GM18951 (cell line): ENCODE measurements around the gene MPRIP.

Source experiments
- POLR2A ChIP-seq: IDR thresholded peaks from 4 replicates; pipeline ENCODE4 v1.6.1; 2011; ENCODE audit warnings: mild to moderate bottlenecking; ENCODE audit not compliant: insufficient read length, insufficient read depth; ENCODE audit errors: extremely low read depth
- in situ Hi-C: fragments of 300-500 bp; cut with MboI; formaldehyde crosslinking; loops from one replicate; pipeline ENCODE4 v1.12.0; 2022; ENCODE audit warnings: low sequenced_read_pairs, mixed read lengths, inconsistent platforms; ENCODE audit not compliant: unreplicated experiment

Gene MPRIP

DNA sequence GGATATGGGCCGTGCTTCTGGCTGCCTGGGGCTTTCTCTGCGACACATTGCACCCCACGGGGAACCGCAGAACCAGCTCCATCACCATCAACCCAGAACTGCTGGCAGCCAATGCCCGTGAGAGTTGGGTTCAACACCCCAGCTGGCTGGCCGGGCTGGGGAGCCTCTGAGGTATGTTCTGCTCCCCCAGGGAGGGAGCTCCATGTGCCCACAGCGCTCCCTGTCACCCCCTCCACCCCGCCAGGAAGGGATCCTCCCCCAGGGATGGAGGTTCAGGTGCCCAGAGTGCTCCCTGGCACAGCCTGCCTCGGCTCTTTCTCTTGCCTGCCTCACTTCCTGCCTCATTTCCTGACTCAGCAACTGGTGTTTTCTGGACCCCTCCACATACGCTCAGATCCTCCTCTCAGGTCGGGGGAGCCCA is 24.2 kb upstream of the MPRIP start:
- TF ChIP-seq POLR2A = no peak
- in situ Hi-C loops = no loop called here

DNA sequence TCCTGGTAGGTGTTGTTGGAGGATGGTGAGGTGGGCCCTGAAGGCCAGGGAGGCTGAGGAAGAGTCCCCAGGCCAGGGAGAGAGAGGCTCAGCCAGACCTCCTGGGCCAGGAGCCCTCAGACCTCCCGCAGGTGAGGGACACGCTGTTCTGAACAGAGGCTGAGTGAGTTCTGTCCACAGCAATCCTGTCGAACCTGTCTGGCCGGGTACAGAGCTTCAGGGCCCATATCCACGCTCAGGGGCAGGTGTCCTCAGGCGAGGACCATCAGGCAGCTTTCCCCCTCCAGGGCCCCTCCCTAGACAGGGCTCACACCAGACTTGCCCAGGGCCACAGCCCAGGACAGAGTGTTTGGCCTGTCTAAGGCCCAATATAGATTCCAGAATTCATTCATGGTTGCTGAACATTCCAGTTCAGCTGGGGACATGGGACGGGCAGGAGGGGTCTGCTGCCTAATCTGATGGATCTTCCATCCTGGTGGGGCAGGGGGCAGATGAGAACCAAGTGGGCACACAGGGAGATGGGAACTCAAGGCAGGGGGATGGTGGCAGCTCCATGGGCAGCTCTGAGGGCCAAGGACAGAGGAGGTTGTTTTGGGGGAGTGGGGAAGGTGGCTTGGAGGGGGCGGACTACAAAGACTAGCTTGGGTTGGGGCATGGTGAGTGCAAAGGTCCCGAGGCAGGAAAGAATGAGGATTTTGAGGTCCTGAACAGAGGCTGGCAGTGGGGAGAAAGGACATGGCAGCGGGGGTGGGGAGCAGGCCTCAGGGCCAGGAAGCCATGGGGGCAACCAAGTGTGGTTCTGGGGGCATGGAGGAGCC is 23.4 kb upstream of the MPRIP start:
- no peak for TF ChIP-seq POLR2A
- in situ Hi-C loops = no loop called here

DNA sequence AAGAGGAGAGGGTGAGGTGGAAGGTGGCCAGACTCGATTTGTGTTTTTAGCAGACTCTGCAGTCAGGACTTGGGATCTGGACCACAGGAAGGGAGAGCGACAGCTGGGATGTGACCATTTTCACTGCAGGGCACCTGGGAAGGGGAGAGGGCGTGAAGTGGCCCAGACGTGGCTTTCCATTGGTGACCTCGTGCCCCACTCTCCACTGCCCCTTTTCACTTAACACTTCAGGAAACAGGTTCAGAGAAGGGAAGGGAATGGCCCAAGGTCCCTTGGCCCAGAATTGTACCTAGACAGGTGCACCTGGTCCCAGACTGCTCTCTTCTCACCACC is 22.9 kb upstream of the MPRIP start:
- TF ChIP-seq POLR2A = no peak
- in situ Hi-C loops = no loop called here

DNA sequence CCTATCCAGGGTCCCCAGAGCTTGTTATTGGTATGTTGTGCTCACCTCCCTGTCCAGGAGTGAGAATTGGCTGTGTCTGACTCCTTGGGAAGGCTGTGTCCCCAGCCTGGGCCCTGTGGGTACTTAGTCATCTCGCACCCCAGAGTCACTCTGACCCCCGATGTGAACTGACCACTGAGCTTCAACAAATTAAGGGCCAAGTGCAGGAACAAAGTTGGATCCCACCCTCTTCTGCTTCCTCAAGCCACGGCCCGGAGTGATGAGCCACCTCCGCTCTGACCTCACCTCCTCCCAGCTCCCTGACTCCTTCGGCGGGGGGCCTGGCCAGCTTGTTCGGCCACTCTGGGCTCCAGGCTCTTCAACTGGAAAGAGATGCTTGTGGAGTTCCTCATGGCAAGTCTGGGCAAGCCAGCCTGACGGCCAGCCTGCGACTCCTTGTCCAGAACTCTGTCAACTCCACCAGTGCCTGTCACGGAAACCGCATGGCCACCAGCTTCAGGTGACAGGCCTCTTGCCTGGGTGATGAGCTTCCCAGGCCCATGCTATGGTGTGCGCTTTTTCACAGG is 22.3 kb upstream of the MPRIP start:
- TF ChIP-seq POLR2A = no peak
- in situ Hi-C loops = no loop called here

DNA sequence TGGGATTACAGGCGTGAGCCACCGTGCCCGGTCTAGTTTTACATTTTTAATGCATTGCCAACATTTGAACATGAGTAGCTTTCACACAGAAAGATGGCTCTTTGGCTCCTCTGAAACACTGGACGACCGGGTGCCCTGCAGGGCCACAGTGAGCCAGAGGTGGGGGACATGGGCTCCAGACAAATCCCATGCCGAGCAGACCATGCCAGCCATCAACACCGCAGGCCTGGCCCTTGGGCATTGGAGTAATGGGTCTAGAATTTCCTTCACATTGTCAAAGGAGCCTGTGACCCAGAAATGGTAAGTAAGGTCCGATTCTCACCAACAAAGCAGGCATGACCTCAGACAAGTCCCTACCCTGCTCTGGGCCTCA is 21.4 kb upstream of the MPRIP start:
- TF ChIP-seq POLR2A = no peak
- in situ Hi-C loops = no loop called here

DNA sequence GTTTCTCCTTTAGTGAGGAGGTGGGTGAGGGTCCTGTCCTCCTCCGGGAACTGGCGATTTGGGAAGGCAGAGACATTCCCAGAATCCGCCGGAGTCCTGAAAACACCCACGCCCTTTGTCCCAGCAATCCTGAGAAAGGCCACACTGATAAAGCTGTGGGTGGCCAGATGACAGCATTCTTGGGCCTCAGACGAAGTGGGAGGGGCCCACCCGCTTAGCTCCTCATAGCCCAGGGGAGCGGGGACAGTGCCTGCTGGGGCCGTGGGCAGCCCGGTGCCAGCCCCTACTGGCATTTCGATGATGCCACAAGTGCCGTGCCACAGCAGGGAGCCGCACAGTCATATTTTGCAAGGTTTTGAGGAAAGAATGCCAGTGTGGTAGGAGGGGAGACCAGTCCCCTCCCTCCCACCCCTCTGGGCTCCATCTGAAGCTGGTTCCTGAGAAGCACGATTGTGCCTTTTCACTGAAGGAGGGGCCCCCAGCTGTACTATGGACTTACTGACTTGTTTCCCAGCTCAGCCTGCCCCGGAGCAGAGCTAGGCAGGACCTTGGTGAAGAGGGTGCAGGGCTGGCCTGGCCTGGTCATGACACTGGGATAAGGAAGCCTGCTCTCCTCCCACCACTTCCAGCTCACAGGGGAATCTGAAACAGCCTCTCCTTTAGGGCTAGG is 20.9 kb upstream of the MPRIP start:
- TF ChIP-seq POLR2A = no peak
- in situ Hi-C loops = no loop called here

DNA sequence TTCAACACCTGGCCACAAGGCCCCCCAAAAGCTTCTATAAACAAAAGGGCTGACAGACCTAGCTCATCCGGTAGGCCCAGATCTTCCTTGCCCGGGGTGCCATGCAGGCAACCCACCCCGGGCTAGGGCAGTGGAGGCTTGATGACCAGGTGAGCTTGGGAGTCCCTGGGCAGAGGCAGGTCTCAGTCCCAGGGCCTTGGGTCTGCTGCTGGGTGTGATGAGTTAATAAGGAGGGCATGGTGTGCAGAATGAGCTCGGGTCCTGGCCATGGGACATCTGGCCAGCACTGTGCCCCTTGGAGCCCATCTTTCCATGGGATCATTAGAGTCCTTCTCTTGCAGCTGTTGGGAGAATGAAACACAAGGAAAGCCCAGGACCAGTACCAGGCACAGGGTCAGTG is 20.2 kb upstream of the MPRIP start:
- no peak for TF ChIP-seq POLR2A
- in situ Hi-C loops = no loop called here

DNA sequence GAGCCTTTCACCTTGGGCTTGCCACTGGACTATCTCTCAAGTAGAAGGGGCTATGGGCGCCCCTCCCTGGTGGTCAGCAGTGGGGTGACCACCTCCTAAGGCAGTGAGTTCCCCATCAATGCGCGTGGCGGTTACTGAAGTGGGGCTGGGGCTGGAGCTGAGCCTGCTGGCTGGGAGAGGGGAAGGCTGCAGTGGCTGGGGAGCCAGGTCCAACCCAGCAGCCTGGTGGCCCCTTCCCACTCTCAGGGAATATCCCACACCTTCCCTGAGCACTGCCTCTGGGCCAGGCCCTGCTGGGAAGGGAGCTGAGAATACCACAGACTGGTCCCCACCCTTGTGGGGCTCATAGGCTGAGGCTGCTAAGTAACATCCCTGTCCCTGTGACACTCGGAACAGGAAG is 19.8 kb upstream of the MPRIP start:
- in situ Hi-C loops = no loop called here
- TF ChIP-seq POLR2A = no peak

DNA sequence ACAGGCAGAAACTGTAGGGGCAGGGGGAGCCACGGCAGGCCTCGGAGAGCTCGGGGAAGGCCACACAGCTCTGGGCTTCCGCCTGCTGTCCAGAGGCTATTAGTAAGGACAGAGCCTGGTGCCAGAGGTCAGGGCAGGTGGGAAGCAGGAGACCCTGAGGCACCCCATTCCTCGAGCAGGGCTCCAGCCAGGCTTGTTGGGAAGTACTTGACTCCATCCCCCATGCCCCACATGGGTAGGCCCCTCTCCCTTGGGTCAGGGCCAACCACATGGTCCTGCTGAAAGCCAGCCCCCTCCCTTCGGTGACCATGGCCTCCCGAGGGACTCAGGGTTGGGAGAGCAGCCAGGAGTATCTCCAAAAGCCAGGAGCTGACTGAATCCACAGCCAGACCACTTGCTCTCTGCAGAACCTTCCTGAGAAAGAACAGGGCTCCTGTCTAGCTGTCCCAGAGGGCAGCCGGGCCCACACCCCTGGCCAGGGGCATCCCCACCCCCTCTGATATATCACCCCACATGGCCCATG is 17.4 kb upstream of the MPRIP start:
- no peak for TF ChIP-seq POLR2A
- in situ Hi-C loops = no loop called here

DNA sequence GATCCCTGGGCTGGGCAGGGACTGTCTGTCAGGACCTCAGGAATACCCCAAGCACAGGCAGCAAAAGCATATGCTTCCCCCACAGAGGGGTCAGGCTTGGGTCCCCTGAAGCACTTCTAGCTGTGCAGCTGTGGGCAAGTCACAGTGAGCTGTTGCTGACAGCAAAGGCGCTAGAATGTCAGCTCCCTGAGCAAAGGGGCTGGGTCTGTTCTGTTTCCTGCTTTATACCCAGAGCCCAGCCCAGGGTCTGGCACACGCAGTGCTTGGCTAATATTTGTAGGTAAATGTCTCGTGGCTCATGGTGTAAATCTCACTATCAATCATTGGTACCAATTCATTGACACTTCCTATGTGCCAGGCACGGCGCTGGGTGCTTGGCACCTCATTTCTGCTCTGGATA is 16.6 kb upstream of the MPRIP start:
- in situ Hi-C loops = no loop called here
- no peak for TF ChIP-seq POLR2A

DNA sequence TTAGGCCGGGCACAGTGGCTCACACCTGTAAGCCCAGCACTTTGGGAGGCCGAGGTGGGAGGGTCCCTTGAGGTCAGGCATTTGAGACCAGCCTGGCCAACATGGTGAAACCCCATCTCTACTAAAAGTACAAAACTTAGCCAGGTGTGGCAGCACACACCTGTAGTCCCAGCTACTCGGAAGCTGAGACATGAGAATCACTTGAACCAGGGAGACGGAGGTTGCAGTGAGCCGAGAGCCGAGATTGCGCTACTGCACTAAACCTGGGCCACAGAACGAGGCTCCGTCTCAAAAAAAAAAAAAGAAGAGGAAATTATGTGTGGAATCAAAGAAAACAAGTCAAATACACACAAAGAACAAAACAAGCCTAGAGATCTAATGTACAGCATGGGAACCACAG is 16.1 kb upstream of the MPRIP start:
- TF ChIP-seq POLR2A = no peak
- in situ Hi-C loops = no loop called here

DNA sequence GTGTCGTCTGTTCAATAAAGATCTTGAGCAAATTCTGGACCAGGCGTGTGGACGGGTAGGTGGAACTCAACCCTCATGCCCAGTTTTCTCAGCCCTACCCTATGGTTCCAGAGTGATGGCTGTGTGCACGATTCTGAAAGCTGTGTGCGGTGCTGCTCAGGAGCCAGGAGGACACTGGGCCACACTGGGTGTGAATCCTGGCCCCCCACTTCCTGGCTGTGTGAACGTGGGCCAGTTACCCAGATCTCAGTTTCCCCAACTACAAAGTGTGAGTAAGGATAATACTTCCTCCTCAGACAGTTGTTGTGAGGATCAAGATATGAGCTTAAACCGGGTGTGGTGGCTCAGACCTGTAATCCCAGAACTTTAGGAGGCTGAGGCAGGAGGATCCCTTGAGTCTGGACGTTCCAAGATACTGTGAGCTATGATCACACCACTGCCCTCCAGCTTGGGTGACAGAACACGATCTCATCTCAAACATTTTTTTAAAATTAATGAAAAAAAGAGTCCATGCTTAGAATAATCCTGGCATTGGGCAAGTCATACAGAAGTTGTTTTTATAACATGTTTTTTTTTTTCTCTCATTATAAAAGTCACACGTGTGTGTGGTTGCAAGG is 14.7 kb upstream of the MPRIP start:
- in situ Hi-C loops = no loop called here
- TF ChIP-seq POLR2A = no peak

DNA sequence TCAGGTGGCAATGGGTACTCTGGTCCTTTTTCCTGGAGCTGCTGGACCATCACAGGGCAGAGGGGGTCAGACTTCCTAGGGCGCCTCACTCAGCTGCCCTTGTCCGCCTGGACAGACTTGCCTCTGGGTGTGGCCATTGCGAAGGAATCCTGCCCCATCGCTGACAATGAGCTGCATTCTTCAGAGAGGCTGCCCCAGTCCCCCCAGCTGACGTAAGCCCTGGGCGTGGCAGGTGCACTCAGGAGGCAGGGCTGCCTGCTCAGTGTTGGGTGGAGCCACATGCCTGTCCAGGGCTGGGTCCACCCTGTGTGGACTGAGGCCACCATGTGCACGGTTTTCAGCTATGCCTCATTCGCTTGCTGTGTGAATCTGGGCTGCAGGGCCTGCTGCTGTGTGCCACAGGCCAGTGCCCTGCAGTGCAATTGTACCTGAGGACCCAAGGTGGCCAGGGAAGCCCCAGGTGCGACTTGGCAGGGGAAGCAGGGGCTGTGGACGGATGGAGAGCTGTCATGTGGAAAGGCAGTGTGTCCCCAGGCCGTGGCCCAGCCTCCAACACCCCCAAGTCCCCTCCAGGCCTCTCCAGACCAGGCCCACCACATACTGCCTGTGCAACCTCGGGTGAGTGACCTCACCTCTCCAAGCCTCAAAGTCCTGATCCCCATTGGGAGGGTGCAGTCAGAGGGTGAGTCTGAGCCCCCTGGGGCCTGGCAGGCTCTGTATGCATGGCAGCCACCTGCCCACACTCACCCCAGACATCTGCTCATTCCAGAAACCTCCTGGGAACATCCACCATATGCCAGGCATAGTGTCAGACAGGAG is 14.0 kb upstream of the MPRIP start:
- in situ Hi-C loops = no loop called here
- no peak for TF ChIP-seq POLR2A
